A673 (cell line): ENCODE results near the gene PRKAG2.

Experiments used
- CTCF ChIP-seq: fragments of 300-800, 200-600 bp; sonication (generic); conservative IDR thresholded peaks from 2 replicates; pipeline ENCODE4 v1.5.1; 2017; ENCODE audit warnings: low read depth, mild to moderate bottlenecking, antibody characterized with exemption, low read length, moderate library complexity, mixed read lengths
- EZH2 ChIP-seq: fragments of 200-600 bp; sonication (generic); IDR thresholded peaks from 2 replicates; pipeline ENCODE4 v1.6.1; 2017; ENCODE audit warnings: borderline replicate concordance, low read depth, mild to moderate bottlenecking, mixed read lengths, antibody characterized with exemption, low read length; ENCODE audit not compliant: poor library complexity, severe bottlenecking

DNA sequence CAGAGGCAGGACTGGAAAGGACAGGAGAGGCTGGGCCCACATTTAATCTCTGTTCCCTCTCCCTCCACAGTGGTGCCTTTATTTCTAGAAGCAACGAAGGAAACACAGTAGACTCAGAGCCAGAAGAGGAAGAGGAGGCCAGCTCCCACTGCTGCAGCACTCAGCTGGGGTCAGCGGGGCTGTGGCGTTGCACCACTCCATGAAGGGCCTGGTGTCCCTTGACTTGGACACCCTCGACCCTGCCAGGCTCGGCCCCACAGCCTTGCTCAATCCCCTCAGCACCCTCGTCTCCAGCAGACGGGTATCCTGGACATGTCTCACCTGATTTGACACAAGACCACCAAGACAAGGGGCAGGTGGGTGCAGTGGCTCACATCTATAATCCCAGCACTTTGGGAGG lies 38.8 kb downstream of the PRKAG2 start:
- TF ChIP-seq EZH2, result no peak
- no peak for TF ChIP-seq CTCF
